AG09319 (cell line): ENCODE measurements around the gene ADM2.

Source experiments
- DNase-seq: peaks from one replicate; pipeline ENCODE4 v3.0.0-alpha.2; 2010; ENCODE audit warnings: low read depth; ENCODE audit errors: extremely low read depth
- TF ChIP-seq, protein P1 (sequence below): IDR thresholded peaks from 2 replicates; pipeline ENCODE4 v1.5.1; 2011; ENCODE audit warnings: low read depth, mild to moderate bottlenecking, inconsistent platforms, low read length, moderate library complexity

The ADM2 gene

DNA sequence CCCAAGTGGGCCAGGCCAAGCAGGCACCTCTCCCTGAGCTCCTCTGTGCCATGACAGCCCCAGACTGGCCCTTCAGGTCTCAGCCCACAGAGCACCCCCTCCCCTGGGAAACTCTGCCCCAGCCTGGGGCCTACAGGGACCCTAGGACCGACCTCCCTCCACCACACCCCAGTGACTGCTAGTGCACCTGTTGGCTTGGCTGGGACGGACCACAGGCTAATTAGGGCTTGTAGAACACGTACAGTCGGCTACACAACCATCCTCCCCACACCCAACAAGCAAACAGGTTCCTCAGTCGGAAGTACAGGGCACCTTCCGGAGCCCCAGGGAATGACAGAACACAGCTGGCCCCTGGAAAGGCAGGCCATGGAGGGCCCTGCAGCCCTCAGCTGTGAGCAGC is 10.9 kb upstream of the ADM2 start:
- TF ChIP-seq, protein P1, sequence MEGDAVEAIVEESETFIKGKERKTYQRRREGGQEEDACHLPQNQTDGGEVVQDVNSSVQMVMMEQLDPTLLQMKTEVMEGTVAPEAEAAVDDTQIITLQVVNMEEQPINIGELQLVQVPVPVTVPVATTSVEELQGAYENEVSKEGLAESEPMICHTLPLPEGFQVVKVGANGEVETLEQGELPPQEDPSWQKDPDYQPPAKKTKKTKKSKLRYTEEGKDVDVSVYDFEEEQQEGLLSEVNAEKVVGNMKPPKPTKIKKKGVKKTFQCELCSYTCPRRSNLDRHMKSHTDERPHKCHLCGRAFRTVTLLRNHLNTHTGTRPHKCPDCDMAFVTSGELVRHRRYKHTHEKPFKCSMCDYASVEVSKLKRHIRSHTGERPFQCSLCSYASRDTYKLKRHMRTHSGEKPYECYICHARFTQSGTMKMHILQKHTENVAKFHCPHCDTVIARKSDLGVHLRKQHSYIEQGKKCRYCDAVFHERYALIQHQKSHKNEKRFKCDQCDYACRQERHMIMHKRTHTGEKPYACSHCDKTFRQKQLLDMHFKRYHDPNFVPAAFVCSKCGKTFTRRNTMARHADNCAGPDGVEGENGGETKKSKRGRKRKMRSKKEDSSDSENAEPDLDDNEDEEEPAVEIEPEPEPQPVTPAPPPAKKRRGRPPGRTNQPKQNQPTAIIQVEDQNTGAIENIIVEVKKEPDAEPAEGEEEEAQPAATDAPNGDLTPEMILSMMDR, result no peak
- no peak for DNase-seq

DNA sequence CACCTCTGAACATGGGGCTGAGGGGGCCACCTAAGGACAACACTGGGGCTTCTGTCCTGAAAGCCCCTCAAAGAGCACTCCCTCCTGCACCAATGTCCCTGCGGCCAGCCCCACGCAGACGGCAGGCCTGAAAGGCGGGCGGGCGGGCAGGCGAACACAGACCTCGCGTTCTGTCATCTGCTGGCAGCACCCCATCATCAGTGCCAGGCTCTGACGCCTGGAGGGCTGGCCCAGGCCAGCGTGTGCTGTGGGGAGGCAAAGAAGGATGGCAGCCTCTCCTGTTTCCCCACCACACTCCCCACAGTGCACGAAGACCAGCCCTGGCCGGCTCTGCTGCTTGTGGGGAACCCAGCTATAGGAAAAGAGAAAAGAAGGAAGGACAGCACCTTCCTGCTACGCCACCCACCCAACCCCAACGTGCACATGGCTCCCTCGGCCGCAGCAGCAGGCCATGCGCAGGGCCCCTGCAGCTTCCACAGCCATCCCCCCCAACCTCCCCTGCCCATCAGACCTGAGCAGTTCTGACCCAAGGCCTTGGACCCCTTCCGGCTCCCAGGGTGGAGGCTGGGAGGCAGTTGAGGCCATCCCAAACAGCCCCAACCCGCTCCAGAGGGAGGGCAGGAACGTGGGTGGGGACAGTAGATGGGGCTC is 10.0 kb upstream of the ADM2 start:
- TF ChIP-seq, protein P1, result no peak
- DNase-seq, result no peak

DNA sequence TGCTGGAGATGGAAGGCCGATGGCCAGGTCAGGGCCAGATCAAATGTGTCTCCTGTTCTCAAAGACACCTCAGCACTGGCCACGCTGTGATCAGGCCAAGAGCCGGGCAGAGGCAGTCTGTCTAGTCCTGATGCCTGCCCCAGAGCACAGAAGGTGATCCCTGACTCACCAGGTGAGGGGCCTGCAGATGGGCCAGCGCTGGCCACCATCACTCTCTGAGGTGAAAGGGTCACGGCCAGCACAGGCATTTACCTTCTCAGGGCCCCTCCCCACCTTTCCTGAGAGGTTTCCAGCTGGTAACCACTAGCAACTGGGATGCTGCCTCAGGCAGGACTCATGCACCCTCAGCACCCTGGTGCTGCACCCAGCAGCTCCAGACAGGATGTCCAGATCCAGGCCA is 9.4 kb upstream of the ADM2 start:
- no peak for DNase-seq
- TF ChIP-seq, protein P1, result no peak

DNA sequence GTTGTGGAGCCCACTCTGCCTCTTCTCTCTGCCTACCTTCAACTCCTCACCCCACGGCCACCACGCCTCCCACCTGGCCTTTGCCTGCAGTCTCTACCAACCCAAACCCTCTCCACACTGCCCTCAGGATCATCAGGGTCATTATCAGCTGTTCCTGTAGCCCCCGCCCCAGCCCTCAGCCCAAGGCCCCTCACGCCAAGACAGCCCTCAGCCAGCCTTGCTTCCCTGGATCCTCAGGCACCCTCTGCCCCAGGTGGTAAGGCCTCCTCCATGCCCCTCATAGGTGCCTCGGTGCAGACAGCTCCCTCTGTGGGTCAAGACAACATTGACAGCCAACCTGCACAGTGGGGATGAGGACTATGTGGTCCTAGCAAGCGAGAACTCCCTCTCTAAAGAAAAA is 8.3 kb upstream of the ADM2 start:
- no peak for DNase-seq
- TF ChIP-seq, protein P1, result peak; percentile 11

DNA sequence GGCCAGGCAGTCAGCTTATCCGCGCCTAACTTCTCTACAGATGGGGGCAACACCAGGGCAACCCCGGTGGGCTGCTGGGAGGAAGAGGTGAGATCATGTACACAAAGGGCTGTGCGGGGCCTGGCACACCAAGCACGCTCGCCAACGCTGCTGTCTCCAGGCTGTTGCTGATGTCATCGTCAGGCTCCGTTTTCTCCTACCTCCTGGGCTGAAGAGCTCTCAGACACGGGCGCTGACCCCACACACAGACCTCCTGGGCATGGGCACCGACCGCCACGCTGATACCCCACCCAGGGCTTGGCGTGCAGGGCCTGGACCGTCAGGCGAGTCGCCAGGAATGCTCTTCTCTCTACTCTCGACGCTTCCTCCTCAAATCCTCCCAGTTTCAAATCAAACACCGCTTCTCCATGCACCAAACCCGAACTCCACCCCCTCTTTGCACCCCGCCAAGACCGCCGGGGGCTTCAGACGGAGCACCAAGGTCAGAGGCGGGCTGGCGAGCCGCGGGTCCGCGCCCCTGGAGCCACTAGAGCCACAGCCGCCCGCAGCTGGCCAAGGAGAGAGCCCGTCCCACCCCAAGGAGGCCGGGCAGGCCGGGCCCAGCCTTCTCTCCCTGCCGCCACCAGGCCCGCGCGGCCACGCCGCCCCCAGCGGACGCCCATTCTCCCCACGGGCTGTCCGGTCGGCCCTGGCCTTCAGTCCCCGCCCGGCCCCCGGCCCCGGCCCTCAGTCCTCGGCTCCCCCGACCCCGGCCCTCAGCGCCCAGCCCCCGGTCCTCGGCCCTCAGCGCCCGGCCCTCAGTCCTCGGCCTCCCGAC is 7.3 kb upstream of the ADM2 start:
- TF ChIP-seq, protein P1, result no peak
- no peak for DNase-seq

DNA sequence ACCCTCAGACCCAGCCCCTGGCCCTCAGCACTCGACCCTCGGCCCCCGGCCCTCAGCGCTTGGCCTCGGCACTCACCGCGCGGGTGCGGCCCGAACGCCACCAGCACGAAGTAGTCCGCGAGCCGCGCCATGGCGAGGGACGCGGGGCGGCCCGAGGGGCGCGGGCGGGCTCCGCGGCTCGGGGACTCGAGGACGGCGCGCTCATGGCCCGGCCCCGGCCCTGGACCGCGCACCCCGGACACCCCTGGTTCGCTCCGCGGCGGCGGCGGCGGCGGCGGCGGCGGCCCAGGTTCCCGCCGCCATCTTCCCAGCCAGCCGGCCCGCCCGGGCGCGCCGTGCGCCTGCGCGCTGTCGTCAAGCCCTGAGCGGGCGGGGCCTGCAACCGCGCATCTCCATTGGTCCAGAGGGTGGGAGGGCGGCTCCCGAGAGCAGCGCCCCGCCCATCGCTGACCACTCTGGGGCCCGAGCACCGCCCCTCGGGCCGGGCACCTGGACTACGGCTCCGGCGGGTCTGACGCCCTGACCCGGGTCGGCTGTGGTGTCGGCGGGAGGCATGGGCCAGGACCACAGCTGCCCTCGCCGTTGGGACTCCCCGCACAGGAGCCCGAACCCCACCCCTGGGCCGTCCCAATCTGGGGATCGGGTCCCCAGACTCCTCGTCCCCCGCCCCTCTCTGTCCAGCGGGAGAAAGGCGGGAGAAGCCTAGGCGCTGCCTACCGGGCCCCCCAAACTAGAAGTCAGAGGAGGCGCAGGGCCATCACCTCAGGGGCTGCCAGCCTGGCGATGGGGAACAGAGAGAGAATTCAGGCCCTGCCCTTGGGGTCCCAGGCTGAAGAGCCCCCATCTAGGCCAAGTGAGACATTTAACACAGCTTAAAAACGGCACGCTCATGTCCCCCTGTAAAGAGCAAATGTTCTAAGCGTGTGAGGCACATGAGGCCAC is 6.4 kb upstream of the ADM2 start, which contains the start of gene SBF1:
TSS of gene SBF1 (minus strand) at position 326 of the 942 bp plus-strand sequence. CDS start at position 131, 195 bp downstream.
- TF ChIP-seq, protein P1, result no peak
- DNase-seq, result peak; percentile 65
